Epithelial cell of proximal tubule (primary cell): ENCODE measurements around the gene ANKLE1. TPM values are rescaled to one million over a fixed set of nuclear protein-coding genes. Genes with fewer than 3 reads are reported as not detected.
A peak's percentile ranks its signal among the peaks of the same experiment; 100 is the strongest.

ENCODE experiments used
- DNase-seq: peaks from one replicate; pipeline ENCODE4 v3.0.0-alpha.2; 2011; ENCODE audit warnings: low read depth
- H3K4me3 ChIP-seq: 2 replicates; pipeline ENCODE4 v1.5.1; 2011; ENCODE audit warnings: low read depth, mild to moderate bottlenecking, low read length
- total RNA-seq: library from RNA; depleted of rRNA; stranded (reverse); fragments of >200 nt; gene quantifications from 2 replicates; pipeline ENCODE4 v1.2.3, GENCODE V29; 2015
- TF ChIP-seq, protein P1 (sequence below): conservative IDR thresholded peaks from 2 replicates; pipeline ENCODE4 v1.5.1; 2012; ENCODE audit warnings: low read depth, mild to moderate bottlenecking, low read length

The ANKLE1 gene
- total RNA-seq, 1 donor from 2014 or later, result 4.1 TPM

DNA sequence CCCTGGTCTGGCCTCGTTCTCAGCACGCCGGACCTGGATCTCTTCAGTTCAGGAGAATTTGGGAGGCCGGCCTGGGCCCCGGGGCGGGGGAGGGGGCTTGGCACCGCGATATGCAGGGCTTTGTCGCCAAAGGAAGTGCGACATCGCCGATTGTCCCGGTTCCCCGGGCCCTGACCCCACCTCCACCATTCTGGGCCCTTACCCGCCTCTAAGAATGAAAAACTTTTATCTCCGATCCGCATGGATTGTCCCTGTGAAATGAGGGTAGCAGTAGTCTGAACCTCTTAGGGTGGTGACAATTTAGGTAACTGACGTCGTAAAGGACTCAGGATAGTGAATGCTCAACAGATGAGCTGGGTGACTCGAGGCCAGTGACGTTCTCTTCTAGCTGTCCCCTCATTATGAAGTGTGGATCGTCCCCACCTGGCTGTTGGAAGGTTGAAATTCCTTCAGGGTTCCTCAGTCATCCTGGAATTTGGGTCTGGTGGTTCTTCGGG lies 28.3 kb downstream of the ANKLE1 start:
- TF ChIP-seq, protein P1, sequence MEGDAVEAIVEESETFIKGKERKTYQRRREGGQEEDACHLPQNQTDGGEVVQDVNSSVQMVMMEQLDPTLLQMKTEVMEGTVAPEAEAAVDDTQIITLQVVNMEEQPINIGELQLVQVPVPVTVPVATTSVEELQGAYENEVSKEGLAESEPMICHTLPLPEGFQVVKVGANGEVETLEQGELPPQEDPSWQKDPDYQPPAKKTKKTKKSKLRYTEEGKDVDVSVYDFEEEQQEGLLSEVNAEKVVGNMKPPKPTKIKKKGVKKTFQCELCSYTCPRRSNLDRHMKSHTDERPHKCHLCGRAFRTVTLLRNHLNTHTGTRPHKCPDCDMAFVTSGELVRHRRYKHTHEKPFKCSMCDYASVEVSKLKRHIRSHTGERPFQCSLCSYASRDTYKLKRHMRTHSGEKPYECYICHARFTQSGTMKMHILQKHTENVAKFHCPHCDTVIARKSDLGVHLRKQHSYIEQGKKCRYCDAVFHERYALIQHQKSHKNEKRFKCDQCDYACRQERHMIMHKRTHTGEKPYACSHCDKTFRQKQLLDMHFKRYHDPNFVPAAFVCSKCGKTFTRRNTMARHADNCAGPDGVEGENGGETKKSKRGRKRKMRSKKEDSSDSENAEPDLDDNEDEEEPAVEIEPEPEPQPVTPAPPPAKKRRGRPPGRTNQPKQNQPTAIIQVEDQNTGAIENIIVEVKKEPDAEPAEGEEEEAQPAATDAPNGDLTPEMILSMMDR, result no peak
- no peak for DNase-seq
- H3K4me3 ChIP-seq, result peak overlapping the region; percentile 99

DNA sequence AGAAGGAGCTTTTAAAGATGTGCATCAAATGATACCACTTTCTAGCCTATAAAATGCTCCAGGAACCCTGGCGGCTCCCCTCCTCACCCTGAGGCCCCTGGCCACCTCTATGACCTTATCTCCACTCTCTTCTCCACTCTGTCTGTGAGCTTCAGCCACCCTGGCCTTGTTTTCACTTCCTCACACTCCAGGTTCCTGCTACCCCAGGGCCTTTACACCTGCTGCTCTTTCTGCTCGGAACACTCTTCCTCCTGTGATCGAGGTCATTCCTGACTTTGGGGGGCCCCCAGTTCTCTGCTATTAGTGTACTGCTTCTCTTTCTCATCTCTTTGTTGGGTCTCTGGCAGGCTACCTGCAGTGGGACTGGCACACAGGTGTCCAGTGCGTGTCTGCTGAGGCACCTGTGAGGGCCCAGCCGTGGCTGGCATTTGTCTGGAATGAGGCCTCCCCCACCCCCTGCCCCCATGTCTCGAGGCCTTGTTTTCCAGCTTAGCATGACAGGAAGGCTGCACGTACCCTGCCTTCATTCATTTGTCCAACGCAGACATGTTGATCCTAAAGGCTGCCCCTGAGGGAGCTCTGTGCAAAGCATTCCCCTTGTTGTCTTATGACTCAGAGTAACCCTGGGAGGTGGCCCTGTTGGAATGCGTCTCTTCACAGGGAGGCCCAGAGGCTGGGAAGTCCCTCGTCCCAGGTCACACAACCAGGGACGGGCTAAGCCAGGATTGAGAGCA lies 29.9 kb downstream of the ANKLE1 start:
- peak overlapping the region; percentile 37 for H3K4me3 ChIP-seq
- TF ChIP-seq, protein P1, result no peak
- DNase-seq, result peak; percentile 73

DNA sequence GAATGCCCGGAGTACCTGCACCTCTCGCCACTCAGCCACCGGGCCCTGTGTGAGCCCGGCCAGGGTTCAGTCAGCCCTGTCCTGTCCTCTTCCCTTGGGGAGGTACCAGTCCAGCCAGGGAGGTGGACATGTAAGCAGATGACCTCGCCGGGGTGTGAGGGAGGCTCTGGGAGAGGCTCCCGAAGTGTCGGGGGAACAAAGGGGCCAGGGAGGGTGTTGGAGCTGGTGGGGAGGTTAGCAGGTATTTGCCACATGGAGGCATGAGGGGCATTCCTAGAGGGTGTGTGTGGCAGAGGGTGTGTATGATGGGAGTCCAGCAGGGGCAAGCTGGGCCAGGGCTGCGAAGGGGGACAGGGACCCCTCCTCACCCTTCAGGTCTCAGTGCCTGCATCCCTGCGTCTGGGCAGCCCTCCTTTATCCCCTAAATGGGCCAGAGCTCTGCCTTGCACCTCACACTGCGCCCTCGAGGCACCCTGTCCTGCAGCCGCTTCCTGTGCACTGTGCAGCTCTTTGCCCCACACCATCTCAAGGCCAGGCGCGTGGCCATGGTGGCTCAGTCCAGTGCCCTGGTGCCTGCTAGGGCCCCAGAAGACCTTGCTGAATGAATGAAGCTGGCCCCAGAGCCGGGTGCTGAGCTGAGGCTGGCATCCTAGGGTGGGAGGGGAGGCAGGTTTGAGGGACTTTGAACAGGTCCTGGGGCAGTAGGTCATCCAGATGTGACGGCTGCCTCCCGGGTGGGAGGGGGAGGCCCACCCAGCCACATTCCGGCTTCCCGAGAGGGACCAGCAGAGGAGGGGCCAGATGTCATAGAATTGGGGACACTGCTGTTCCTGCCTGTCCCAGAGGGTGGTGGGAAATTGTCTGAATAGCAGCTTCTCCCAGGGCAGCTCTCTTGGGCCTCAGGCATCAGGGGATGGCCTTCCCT lies 30.8 kb downstream of the ANKLE1 start:
- TF ChIP-seq, protein P1, result no peak
- DNase-seq, result no peak
- H3K4me3 ChIP-seq, result peak overlapping the region; percentile 37

DNA sequence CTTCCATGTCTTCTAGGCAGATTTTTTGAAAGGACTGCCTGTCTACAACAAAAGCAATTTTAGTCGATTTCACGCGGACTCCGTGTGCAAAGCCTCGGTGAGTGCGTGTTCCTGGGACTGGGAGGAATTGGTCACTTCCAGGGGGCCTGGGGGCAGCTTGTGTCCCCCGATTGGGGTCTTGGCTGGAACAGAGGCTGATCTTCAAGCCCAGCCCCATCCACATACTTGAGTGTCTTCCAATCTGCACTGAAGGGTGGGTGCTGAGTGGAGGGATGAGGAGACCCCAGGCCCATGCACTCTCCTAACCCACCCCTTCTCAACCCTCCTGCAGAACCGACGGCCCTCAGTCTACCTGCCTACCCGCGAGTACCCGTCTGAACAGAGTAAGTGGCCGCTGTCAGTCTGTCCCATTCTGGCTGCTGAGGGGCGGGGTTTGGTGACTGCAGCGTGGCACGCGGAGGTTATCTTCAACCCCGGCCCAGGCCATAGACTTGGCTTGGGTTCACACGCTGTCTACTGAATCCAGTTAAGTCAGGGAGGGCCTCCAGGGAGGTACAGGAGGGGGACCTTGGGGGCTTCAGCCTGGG lies 32.4 kb downstream of the ANKLE1 start:
- TF ChIP-seq, protein P1, result no peak
- DNase-seq, result no peak
- H3K4me3 ChIP-seq, result no peak overlapping the region

DNA sequence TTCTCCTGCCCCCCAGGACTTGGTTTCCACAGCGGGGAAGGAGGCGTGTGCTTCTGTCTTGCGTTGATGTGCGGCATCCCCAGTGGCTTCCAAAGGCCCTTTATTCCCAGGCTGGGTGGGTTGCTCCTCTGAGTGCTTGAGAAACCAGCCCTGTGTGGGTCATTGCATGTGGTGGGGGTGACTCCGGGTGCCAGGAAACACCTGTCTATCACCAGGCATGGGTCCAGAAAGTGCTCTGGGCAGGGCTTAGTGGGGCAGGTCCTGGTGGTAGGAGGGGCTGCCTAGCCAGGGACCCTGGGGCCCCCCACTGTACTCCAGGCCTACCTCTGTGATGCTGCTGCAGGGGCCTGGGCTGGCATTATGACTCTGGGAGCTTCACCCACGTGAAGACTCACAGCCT lies 37.3 kb downstream of the ANKLE1 start:
- TF ChIP-seq, protein P1, result no peak

DNA sequence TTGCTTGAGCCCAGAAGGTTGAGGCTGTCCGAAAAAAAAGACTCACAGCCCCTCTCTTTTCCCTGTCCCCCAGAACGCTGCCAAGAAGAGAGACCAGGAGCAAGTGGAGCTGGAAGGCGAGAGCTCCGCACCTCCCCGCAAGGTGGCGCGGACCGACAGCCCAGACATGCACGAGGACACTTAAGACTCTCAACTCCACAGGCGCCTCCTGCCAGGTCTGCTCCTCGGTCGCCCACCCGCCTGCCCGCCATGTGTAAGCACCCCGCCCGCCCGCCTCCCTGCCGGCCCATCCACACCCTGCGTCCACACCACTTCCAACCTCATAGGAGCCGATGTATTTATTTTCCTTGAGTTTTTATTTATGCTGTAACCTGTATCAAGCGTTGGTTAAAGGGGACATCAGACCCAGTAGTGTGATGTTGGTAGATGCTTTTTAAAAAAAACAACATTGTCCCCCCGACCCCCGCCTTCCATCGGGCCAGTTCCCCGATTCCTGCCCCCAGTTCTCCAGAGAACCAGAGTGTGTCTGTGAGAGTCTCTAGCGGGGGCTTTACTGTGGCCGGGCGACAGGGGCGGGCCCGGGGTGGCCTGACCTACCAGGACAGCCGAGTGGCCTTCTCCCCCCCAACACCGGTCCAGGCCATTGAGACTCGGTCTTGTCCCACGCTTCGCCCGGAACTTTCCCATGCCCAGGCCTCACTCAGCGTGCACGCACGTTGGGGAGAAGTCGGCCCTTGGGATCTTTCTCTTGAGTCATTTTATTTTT lies 38.0 kb downstream of the ANKLE1 start:
- TF ChIP-seq, protein P1, result no peak
- H3K4me3 ChIP-seq, result no peak overlapping the region
- DNase-seq, result no peak

More for the DNA sequence above, 37.3 kb downstream of the ANKLE1 start:
- DNase-seq, result no peak
- H3K4me3 ChIP-seq, result no peak overlapping the region
